ENCODE measurements around the gene TDRD9.

GRCh38 chr14:104026024-104026423 is 97.8 kb downstream of the TDRD9 start:
- TF ChIP-seq CTCF (IDR thresholded peaks at IDR 0.05) (no peak), EP300 (IDR thresholded peaks at IDR 0.05) (no peak), POLR2A (IDR thresholded peaks at IDR 0.05) (no peak)
